ENCODE results near the gene HOXA7.

The HOXA7 gene

DNA sequence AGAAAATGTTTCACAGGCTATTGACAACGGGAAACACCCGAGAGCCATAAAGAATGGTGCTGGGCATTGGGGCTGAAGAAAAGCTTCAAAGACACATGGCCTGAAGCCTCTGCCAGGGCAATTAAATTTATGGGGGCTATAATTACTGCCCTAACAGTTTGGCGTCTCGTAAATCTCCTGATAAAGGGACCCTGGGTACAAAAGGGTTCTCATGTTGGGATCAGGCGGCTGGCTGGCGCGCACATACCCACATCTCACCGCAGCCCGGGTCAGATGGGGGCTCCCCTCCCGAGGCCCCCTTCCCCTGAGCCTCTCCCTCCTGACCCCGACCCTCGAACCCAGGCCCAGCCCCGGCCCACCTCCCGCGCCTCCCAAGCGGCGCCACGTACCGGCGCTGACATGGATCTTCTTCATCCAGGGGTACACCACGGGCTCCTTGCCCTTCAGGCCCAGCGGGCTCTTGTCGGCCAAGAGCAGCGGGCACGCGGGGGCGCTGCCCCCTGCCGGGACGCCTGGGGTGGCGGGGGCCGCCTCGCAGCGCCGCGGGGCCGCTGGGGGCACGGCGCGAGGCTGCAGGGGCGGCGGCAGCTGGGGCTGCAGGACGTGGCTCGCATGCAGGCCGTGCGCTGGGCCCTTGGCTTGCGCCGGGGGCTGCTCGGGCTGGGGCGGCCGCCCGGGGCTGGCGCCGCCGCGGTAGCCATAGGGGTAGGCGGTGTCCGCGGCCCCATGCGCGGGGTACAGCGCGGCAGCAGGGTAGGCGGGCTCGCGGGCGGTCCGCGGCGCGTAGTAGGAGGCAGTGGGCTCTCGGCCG lies 26.5 kb downstream of the HOXA7 start:
- WGBS (ENCODE audit: insufficient coverage, insufficient read length) = no CpG with 5 or more reads among the region's 72 CpGs
- no peak for DNase-seq (ENCODE audit: low read depth, low spot score)
- H3K27ac ChIP-seq (ENCODE audit: low read length) = no peak overlapping the region
- no peaks in the 10 kb centered on the region; the same call in 1 of the 2 replicates for H3K36me3 ChIP-seq (ENCODE audit: control insufficient read depth, insufficient read depth, low read length)
- peaks cover 96% of the 10 kb centered on the region for H3K27me3 ChIP-seq (ENCODE audit: control insufficient read depth, insufficient read depth, low read length)
- H3K4me3 ChIP-seq (ENCODE audit: low read length) = peak overlapping the region; percentile 19
- no peaks in the 10 kb centered on the region for H3K9me3 ChIP-seq (ENCODE audit: control insufficient read depth, insufficient read depth, low read length)
- no peaks in the 10 kb centered on the region for H3K4me1 ChIP-seq (ENCODE audit: control insufficient read depth, insufficient read depth, low read length)

DNA sequence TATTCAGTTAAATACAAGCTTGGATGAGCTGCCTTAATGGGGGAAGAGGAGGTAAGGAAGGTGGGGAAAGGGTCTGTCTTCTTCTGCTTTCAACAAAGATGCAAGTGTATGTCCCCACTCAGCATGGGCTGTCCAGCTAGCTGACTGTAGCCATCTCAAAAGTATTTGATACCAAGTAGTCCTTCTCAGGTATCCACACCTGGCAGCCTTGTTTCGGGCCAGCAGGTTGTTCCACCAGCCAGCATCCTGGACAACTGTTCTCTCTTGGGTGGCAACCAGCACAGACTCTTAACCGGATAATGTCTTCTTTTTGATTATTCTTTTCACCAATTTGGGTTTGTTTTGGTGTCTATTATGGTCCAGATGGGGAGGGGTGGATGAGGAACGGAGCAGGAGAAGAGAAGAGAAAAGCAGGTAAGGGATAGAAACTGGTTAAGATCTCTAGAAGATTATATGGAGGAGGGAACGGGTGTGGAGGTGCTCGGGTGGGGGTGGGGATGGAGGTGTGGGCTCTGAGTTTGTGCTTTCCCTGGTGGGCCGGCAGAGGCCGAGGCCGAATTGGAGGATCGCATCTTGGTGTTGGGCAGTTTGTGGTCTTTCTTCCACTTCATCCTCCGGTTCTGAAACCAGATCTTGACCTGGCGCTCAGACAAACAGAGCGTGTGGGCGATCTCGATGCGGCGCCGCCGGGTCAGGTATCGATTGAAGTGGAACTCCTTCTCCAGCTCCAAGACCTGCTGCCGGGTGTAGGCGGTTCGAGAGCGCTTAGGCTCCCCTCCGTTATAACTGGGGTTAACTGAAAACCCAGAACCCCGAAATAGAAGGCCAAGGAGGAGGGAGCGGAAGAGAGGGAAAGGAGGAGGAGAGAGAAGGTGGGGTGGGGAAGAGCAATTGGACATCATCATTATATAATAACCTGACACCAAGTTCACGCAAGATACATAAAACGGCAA lies 27.4 kb downstream of the HOXA7 start:
- Histone ChIP-seq H3K9me3 (ENCODE audit: control insufficient read depth, insufficient read depth, low read length) (no peaks in the 10 kb centered on the region), H3K27me3 (ENCODE audit: control insufficient read depth, insufficient read depth, low read length) (peaks cover 96% of the 10 kb centered on the region), H3K27ac (ENCODE audit: low read length) (no peak overlapping the region), H3K36me3 (ENCODE audit: control insufficient read depth, insufficient read depth, low read length) (no peaks in the 10 kb centered on the region; the same call in 1 of the 2 replicates), H3K4me3 (ENCODE audit: low read length) (no peak overlapping the region), H3K4me1 (ENCODE audit: control insufficient read depth, insufficient read depth, low read length) (no peaks in the 10 kb centered on the region)
- no peak for DNase-seq (ENCODE audit: low read depth, low spot score)
- WGBS (ENCODE audit: insufficient coverage, insufficient read length) = no CpG with 5 or more reads among the region's 28 CpGs

DNA sequence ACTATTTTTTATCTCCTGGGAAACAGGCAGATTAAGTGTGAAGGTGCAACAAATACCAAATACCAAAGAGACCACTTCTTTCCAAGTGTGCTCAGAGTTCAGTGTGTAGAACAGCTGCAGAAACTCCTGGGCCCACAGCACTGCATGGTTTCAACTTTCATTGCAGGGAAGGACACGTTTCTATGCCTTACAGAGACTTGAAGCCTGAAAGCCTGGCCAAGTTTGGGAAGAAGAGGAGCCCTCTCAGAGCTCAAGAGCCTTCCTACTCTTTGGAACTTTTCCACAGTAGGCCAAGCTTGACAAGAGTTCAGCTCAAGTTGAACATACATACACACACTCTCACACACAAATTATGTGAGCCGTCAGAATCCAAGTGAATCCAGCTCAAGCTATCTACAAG lies 28.4 kb downstream of the HOXA7 start:
- Histone ChIP-seq H3K4me1 (ENCODE audit: control insufficient read depth, insufficient read depth, low read length) (no peaks in the 10 kb centered on the region), H3K4me3 (ENCODE audit: low read length) (no peak overlapping the region), H3K27ac (ENCODE audit: low read length) (no peak overlapping the region), H3K9me3 (ENCODE audit: control insufficient read depth, insufficient read depth, low read length) (no peaks in the 10 kb centered on the region), H3K36me3 (ENCODE audit: control insufficient read depth, insufficient read depth, low read length) (no peaks in the 10 kb centered on the region; the same call in 1 of the 2 replicates), H3K27me3 (ENCODE audit: control insufficient read depth, insufficient read depth, low read length) (peaks cover 97% of the 10 kb centered on the region)
- DNase-seq (ENCODE audit: low read depth, low spot score) = no peak
- WGBS (ENCODE audit: insufficient coverage, insufficient read length) = no CpG with 5 or more reads among the region's 2 CpGs

DNA sequence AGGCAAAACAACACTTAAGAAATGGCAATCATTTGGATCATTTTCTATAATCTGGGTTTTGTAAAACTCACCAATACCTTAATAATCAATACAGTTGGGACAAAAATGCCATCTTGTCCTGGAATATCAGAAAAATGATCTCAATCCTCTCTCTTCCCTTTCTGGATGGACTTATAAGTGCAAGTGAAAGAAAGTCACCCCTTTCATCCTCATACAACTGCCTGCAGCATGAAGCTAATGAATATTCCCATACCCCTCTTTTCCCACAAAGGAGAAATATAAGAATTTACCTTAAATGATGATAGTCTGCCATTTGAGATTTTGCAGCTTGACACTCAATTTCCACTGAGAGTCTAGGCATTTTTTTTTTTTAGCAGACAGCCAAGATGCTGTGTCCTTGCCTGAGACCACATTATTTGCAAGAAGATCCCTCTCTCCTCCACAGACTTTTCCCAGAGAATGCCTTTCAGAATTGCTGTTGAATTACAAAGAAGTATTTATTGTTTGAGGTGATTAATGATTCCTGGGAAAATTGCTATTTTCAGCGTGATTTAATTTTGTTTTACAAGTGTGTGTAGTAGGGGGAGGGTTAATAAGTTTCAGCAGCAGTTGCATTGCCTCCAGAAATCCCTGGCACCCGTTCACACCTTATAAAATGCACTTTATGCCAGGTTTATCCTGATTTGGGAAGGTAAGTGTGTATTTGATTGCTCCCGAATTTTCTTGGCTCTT lies 29.7 kb downstream of the HOXA7 start:
- no peak overlapping the region for H3K27ac ChIP-seq (ENCODE audit: low read length)
- WGBS (ENCODE audit: insufficient coverage, insufficient read length) = 100% methylated on average over 1 of the region's 3 CpGs
- no peak for DNase-seq (ENCODE audit: low read depth, low spot score)
- peaks cover 97% of the 10 kb centered on the region for H3K27me3 ChIP-seq (ENCODE audit: control insufficient read depth, insufficient read depth, low read length)
- no peaks in the 10 kb centered on the region; the same call in 1 of the 2 replicates for H3K36me3 ChIP-seq (ENCODE audit: control insufficient read depth, insufficient read depth, low read length)
- no peaks in the 10 kb centered on the region for H3K9me3 ChIP-seq (ENCODE audit: control insufficient read depth, insufficient read depth, low read length)
- H3K4me1 ChIP-seq (ENCODE audit: control insufficient read depth, insufficient read depth, low read length) = no peaks in the 10 kb centered on the region
- H3K4me3 ChIP-seq (ENCODE audit: low read length) = no peak overlapping the region

DNA sequence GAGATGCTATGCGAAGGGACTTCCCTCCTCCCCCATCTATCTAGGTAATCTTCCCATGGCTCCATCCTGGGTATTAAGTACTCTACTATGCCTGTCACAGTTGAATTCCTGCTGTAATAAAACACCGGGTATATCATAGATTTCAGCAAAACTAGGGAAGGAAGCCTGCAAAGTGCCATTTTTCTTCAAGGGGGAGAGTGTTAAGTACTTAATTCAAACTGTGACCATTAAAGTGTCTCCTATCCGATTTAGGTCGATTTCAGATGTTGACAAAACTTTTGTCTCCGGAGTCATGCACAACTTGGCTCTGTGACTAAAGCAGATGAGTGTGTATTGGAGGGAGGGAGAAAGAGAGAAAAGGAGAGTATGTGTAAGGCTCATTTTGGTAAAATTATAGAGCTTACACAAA lies 30.5 kb downstream of the HOXA7 start:
- Histone ChIP-seq H3K27me3 (ENCODE audit: control insufficient read depth, insufficient read depth, low read length) (peaks cover 97% of the 10 kb centered on the region), H3K9me3 (ENCODE audit: control insufficient read depth, insufficient read depth, low read length) (no peaks in the 10 kb centered on the region), H3K4me1 (ENCODE audit: control insufficient read depth, insufficient read depth, low read length) (no peaks in the 10 kb centered on the region), H3K27ac (ENCODE audit: low read length) (no peak overlapping the region), H3K36me3 (ENCODE audit: control insufficient read depth, insufficient read depth, low read length) (no peaks in the 10 kb centered on the region; the same call in 1 of the 2 replicates), H3K4me3 (ENCODE audit: low read length) (no peak overlapping the region)
- DNase-seq (ENCODE audit: low read depth, low spot score) = no peak
- no CpG with 5 or more reads among the region's 5 CpGs for WGBS (ENCODE audit: insufficient coverage, insufficient read length)

DNA sequence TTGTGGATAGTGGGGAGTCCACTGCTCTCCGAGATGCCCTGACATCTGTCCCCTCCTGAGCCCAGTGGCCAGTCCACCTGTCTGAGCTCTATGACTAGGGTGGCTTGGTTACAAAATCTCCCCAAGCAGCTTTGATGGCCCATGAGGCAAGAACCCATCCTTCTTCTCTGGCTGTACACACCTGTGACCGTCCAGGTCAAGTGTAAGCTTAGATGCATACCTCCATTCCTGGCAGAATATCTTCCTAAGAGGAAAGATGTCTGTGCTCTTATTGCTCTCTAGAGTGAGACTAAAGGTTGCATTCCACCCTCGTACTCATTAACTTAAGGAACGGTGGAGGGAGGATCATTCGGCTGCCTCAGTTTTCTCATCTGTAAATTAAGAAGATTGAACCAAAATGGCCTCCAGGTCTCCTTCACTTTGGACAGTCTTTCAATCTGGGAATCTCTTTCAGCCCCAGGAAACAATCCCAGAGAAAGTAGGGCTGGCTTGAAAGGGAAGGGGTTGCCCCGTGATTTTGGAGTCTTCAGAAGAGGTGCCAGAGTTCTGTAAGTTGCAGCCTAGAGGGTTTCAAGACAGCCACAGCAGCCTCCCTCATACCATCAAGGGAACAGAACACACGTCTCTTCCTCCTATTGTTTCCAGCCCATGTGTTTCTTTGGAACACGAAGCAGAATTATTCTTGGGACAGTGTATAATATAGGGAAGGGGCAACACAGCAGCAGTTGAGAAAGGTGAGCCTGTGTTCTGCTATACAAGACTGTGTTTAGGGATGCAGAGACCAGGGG lies 31.4 kb downstream of the HOXA7 start:
- DNase-seq (ENCODE audit: low read depth, low spot score) = no peak
- Histone ChIP-seq H3K4me3 (ENCODE audit: low read length) (no peak overlapping the region), H3K9me3 (ENCODE audit: control insufficient read depth, insufficient read depth, low read length) (no peaks in the 10 kb centered on the region), H3K36me3 (ENCODE audit: control insufficient read depth, insufficient read depth, low read length) (no peaks in the 10 kb centered on the region; the same call in 1 of the 2 replicates), H3K4me1 (ENCODE audit: control insufficient read depth, insufficient read depth, low read length) (no peaks in the 10 kb centered on the region), H3K27ac (ENCODE audit: low read length) (no peak overlapping the region), H3K27me3 (ENCODE audit: control insufficient read depth, insufficient read depth, low read length) (peaks cover 100% of the 10 kb centered on the region)
- WGBS (ENCODE audit: insufficient coverage, insufficient read length) = no CpG with 5 or more reads among the region's 8 CpGs

DNA sequence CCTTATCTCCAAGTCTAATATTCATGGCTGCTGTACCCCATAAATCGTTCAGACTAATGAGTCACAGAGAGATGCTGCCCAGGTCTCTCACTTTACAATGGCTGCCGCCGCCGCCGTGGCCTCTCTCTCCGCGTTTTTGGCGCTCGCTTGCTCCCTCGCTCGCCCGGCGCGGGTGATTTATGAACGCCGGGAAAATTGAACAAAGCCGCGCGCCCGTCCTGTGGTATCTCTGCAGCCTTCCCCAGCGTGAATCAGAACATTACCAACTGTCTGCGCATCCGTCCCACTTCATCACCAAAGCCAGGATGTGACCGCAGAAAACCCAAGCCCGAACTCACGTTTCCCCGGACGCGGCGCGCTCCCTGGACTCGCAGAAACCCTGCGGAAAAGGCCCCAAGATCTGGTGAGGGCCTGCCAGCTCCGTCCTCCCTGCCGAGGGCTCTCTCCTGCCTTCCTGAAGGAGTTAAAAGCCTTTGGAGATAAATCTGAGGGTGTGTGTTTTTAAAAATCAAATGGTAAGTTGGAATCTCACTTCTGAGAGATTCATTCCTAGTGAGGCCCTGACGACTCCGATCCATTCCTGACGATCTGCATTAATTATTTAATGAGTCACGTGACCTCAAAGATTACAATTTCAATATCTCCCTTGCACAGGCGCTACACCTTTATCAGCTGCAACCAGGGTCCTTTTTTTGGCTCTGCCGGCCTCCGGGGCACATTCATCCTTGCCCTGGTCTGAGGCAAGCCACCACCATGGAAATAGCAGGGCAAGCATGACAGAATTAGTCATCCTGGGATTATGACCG lies 32.2 kb downstream of the HOXA7 start:
- Histone ChIP-seq H3K27me3 (ENCODE audit: control insufficient read depth, insufficient read depth, low read length) (peaks cover 100% of the 10 kb centered on the region), H3K27ac (ENCODE audit: low read length) (no peak overlapping the region), H3K9me3 (ENCODE audit: control insufficient read depth, insufficient read depth, low read length) (no peaks in the 10 kb centered on the region), H3K36me3 (ENCODE audit: control insufficient read depth, insufficient read depth, low read length) (no peaks in the 10 kb centered on the region), H3K4me1 (ENCODE audit: control insufficient read depth, insufficient read depth, low read length) (no peaks in the 10 kb centered on the region), H3K4me3 (ENCODE audit: low read length) (no peak overlapping the region)
- DNase-seq (ENCODE audit: low read depth, low spot score) = no peak
- no CpG with 5 or more reads among the region's 43 CpGs for WGBS (ENCODE audit: insufficient coverage, insufficient read length)

DNA sequence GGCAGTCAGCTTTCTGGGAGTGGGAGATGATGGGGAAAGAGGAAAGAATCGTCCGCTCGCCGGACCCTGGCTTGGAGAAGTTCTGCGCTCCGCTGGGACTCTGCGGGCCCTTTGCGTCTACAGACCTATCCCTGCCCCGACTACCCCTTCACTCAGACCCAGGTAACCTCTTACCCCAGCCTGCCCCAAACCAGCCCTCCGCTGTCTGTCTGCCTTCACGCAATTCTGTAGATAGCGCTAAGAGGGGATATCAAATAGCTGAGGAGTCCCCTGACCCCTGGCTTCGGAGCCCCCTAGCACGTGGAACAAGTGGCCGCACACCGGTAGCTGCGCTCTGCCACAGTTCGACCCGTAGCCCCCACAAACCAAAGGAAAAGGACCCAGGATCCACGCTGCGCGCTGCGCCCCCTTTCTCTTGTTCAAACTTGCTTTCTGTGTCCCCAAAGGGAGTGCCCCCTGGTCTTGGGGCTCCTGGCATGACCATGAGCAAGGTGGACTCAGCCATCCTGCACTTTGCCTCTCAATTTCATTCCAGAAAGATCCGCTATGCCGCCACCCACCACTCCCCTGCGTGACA lies 32.9 kb downstream of the HOXA7 start:
- no CpG with 5 or more reads among the region's 26 CpGs for WGBS (ENCODE audit: insufficient coverage, insufficient read length)
- Histone ChIP-seq H3K27me3 (ENCODE audit: control insufficient read depth, insufficient read depth, low read length) (peaks cover 99% of the 10 kb centered on the region), H3K4me1 (ENCODE audit: control insufficient read depth, insufficient read depth, low read length) (no peaks in the 10 kb centered on the region), H3K27ac (ENCODE audit: low read length) (no peak overlapping the region), H3K36me3 (ENCODE audit: control insufficient read depth, insufficient read depth, low read length) (no peaks in the 10 kb centered on the region), H3K4me3 (ENCODE audit: low read length) (no peak overlapping the region), H3K9me3 (ENCODE audit: control insufficient read depth, insufficient read depth, low read length) (no peaks in the 10 kb centered on the region)
- no peak for DNase-seq (ENCODE audit: low read depth, low spot score)

DNA sequence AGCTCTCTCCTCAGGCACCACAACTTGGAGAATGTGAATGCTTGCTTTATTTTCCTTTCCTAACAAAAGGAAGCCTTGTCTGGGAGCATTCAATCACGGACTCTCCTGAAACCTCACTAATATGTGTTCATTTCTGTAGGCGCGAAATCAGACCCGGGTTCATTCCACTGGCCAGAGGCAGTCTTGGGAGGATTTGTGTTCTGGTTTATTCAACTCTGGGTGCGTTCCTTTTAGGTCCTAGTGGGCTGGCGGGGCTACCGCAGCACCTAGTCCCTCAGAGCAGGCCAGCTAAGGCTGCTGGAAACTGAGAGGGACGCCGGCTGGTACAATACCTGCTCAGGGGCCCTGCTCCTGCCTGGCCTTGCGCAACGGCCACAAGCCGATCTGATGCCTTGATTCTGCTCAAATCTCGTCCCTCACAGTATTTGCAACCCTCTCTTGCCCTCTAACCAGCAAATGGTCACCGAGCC lies 33.4 kb downstream of the HOXA7 start:
- Histone ChIP-seq H3K27ac (ENCODE audit: low read length) (no peak overlapping the region), H3K4me3 (ENCODE audit: low read length) (no peak overlapping the region), H3K9me3 (ENCODE audit: control insufficient read depth, insufficient read depth, low read length) (no peaks in the 10 kb centered on the region), H3K4me1 (ENCODE audit: control insufficient read depth, insufficient read depth, low read length) (no peaks in the 10 kb centered on the region), H3K27me3 (ENCODE audit: control insufficient read depth, insufficient read depth, low read length) (peaks cover 99% of the 10 kb centered on the region), H3K36me3 (ENCODE audit: control insufficient read depth, insufficient read depth, low read length) (no peaks in the 10 kb centered on the region)
- no peak for DNase-seq (ENCODE audit: low read depth, low spot score)
- WGBS (ENCODE audit: insufficient coverage, insufficient read length) = no CpG with 5 or more reads among the region's 14 CpGs
